HuH-7.5 (cell line): ENCODE results near the gene NOC2L.
A peak's percentile ranks its signal among the peaks of the same experiment; 100 is the strongest.

Experiments
- DNase-seq: peaks from one replicate; pipeline ENCODE4 v3.0.0; 2011; ENCODE audit warnings: low spot score

The NOC2L gene

DNA sequence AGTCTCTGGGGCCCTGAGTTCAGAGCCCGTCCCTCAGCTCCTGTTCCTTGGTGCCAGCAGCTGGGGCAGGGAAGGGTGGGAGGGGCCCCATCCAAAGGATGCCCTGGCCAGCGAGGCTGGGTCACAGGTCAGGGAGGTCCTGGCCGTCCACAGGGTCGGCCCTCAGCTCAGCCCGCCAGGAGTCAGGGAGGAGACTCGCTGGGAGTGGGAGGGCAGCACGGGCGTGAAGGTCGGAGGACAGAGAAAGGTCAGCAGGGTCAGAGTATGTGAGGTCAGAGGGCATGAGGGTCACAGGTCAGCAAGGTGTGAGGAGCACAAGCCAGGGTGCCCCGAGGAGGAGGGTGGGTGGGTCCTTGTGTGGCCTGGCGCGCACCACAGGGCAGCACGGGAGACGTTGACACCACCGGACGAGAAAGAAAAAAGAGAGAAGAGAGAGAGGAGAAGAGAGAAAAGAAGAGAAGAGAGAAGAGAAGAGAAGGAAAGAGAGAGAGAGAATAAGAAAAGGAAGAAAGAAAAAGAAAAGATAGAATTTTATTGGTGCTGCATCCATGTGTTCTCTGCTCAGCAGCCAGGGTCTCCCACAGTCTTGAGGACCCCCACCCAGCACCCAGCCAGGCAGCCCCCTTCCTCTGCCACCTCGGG lies 15.8 kb upstream of the NOC2L start:
- no peak for DNase-seq

DNA sequence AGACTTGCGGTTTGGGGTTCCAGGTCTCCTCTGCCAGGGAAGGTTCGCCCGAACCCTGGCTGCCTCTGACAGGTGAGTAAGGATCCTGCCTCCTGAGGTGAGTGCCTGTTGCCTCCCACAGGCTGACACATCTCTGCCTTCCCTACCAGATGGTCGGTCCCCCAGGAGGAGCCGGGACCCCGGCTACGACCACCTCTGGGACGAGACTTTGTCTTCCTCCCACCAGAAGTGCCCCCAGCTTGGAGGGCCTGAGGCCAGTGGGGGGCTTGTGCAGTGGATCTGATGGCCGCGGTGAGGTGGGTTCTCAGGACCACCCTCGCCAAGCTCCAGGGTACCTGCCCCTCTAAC lies 15.2 kb upstream of the NOC2L start:
- DNase-seq: no peak

DNA sequence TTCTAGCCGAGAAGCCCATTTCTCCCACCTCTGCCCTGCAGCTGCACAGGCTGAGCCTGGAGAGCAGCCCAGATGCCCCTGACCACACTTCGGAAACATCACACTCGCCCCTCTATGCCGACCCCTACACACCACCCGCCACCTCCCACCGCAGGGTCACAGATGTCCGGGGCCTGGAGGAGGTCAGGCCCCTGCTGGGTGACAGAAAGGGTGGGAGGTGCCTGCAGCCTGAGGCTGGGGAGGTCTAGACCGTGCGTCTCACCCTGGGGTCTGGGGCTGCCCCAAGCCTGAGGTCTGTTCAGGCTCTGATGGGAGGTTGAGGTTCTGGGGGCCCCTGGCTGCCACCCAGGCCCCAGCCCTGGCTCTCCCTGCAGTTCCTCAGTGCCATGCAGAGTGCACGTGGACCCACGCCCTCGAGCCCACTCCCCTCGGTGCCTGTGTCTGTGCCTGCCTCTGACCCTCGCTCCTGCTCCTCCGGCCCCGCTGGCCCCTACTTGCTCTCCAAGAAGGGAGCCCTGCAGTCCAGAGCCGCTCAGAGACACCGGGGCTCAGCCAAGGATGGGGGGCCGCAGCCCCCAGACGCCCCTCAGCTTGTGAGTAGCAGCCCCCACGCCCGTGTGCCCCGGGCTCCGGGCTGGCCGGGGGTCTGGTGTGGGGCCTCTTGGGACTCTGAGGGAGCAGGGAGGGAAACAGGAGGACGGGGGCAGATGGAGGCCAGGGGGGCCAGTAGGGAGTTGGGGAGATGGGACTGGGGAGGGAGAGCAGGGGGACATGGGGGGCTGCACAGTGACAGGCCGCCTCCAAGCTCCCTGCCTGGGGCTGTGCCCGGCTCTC lies 14.6 kb upstream of the NOC2L start:
- DNase-seq: no peak

DNA sequence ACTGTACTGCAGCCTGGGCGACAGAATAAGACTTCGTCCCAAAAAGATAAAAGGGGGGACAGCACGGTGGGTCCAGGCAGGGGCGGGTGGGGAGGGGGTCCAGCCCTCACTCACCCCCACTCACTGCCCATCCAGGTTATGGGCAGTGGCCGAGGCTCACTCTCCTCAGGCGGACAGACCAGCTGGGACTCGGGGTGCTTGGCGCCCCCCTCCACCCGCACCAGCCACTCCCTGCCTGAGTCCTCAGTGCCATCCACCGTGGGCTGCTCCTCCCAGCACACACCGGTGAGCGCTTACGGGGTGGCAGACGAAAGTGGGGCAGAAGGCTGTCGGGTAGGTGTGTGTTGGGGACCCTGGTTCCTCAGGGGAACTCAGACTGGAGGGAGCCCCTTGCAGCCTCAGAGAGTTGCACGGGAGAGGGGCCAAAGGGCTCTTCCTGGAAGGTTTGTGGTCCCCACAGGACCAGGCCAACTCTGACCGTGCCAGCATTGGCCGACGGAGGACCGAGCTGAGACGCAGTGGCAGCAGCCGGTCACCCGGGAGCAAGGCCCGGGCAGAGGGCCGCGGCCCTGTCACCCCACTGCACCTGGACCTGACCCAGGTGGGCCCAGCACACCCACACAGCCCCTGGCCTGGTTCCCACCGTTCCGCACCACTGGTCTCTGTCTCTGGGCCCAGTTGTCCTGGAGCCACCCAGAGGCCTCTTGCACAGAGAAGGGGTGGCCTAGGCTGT lies 13.8 kb upstream of the NOC2L start:
- no peak for DNase-seq

DNA sequence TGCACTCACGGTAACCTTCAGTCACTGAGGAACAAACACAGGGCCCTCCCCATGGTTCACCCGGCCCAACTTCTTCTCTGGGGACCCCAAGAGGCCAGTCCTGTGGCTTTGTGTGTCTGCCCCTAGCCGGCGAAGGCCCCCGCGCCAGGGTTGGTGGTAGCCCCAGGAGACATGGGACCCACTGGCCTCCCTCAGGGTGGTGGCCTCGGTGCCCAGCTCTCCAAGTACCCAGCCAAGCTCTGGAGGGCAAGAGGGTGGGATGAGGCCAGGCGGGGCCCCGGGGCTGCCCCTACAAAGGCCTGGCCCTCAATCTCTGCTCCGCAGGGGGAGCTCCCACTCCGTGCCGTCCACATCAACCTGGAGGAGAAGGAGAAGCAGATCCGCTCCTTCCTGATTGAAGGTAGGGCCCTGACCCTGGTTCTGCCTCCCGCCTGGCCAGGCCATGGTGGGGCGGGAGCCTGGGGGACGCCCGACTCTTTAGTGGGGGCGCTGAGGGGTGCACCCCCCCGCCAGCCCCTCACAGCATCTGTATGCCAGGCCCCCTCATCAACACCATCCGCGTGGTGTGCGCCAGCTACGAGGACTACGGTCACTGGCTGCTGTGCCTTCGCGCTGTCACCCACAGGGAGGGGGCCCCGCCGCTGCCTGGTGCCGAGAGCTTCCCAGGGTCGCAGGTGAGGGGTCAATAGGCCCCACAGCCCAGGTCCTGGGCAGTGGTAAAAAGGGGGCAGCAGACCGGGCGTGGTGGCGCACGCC lies 12.9 kb upstream of the NOC2L start:
- no peak for DNase-seq

DNA sequence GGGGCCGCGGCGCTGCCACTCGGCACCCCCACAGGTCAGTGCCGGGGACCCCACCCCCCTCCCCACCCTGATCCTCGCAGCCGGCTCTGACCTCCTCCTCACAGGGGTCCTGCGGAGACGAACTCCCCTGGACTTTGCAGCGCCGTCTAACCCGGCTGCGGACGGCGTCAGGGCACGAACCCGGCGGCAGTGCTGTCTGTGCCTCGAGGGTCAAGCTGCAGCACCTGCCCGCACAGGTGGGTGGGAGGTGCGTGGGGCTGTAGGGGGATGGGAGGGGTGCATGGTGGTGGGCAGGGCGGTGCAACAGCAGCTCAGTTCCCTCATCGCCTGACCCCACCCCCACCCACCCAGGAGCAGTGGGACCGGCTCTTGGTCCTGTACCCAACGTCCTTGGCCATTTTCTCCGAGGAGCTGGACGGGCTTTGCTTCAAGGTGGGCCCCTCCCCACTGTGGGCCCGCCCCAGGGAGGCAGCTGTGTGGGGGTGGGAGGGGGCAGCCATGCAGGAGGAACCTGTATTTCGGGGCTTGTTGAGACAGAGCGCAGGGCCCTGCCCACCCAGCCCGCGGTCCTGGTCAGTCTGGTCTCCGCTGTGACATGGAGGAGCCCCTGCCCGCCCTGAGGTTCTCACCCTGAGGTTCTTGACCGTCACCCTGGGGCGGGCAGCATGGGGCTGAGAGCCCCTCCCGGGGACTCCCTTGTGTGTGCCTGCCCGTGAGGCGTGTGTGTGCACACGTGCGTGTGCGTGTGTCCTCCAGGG lies 12.1 kb upstream of the NOC2L start:
- DNase-seq: no peak

DNA sequence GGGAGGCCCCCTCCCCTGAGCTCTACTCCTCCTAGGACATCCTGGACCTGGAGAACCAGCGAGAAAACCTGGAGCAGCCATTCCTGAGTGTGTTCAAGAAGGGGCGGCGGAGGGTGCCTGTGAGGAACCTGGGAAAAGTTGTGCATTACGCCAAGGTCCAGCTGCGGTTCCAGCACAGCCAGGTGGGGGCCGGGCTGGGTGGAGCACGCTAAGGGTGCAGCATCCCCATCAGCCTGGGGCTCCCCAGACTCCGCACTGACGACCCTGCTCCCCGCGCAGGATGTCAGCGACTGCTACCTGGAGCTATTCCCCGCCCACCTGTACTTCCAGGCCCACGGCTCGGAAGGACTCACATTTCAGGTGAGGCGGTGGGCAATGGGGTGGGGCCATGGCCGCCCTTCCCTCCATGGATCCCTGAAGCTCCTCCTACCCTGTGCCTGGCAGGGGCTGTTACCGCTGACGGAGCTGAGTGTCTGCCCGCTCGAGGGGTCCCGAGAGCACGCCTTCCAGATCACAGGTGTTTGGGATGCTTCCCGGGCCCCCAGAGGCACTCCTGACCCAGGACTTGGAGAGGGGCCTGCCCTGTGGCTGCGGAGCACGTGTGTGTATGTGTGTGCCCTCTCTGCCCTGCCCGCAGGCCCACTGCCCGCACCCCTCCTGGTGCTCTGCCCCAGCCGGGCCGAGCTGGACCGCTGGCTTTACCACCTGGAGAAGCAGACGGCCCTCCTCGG lies 11.4 kb upstream of the NOC2L start:
- DNase-seq: no peak

DNA sequence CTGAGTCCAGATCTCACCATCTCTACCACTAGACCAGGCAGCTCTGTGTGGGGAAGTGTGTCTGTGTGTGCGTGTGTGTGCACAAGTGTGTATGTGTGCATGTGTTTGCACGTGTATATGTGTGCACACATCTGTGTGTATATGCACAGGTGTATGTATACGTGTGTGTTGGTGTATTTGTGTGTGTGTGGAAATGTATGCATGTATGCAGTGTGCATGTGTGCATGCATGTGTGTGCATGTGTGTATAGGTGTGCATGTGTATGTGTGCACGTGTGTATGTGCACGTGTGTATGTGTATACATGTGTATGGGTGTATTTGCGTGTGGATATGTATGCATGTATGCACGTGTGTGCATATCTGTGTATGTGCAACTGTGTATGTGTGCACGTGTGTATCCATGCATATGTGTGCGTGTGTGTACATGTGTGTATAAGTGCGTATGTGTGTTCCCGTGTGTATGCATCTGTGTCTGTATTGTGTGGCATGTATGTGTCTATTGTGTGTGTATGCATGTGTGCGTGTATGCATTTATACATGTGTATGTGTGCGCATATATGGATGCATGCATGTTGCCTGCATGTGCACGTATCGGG lies 10.3 kb upstream of the NOC2L start:
- no peak for DNase-seq

DNA sequence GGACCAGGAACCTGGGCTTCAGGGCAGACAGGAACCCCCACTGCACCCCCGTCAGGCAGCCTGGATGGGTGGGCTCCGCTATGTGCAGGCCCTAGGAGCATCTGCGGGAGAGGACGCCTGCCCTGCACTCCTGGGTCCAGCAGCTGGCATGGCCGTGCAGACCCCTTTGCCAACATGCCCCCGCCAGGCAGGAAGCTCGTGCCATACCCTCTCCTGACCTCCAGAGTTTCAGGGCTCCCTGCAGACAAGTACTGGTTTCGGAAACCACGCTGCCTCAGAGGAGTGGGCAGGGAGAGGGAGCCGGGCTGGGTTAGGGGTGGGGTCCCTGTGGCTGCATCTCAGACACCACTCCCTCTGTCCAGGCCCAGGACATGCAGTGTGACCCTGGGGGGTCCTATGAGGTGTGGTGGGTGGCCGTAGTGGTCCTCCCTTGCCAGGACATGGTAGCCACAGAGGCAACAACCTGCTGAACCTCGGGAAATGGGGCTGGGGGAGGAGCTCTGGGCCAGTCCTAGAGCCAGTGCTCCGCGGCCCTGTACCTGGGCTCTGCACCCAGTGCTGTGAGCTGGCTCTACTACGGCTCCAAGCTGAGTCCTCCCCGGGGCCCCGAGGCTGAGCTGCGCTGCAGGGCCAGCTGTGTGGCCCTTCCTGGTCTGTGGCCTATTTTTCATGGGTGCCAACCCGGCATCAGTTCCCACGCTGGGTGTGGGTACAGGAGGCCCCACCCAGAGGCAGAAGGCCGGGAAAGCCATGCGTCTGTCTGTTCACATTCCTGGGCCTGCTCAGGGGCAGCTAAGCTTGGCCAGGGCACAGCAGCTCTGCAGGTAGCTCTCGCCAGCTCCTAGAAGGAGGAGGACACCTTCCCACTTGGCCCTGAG lies 8.6 kb upstream of the NOC2L start:
- DNase-seq: no peak

DNA sequence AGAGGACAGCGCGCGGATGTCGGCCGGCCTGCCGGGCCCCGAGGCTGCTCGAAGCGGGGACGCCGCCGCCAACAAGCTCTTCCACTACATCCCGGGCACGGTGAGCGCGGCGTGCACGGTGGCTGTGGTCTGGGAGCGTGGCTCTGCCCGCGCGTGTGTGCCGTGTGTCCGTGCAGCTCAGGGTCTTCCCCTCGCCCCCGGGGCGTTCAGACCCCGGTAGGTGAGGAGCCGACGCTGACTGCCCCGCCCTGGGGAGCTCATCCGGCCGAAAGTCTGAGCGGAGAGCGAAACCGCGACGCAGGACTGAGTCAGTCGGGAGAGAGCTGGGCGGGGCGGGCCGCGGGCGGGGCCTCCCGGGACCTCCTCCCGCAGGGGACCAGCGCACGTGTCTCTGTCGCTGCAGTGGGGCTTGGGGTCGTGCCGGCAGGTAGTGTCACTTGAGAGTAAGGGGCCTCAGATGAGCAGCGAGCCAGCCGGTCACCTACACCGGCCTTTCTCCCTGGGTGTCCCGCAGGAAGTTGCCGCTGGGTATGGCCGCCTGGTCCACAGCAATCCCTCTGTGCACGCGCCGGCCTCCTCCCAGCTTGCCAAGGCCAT lies 7.7 kb upstream of the NOC2L start:
- DNase-seq: peak; percentile 87

DNA sequence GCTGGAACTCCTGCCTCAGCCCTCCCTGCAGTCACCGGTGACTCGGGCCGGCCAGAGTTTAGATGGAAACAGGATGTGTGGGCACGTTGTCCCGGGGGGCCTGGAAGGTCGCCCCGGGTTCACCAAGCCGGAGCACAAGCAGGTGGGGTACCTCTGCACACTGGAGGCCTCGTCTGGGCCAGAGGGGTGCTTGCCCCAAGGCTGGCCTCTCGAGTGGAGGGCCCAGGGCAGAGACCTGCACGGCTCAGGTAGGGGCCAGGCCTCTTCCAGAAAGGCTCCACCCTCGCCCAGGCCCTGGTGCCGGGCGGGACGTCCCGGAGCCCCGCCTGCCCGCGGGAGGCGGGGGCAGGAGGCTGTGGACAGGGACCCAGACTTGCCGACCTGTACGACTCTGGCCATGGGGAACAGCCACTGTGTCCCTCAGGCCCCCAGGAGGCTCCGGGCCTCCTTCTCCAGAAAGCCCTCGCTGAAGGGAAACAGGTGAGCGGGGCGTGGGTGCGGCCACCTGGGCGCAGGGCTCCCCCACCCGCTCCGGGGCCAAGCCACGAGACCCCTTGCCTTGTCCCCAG lies 7.2 kb upstream of the NOC2L start, which contains the start of gene PLEKHN1:
Gene PLEKHN1, plus strand, starts transcription at position 348 of the 569 bp plus-strand sequence. Its CDS starts 50 bp downstream, at position 398.
- peak; percentile 83 for DNase-seq

DNA sequence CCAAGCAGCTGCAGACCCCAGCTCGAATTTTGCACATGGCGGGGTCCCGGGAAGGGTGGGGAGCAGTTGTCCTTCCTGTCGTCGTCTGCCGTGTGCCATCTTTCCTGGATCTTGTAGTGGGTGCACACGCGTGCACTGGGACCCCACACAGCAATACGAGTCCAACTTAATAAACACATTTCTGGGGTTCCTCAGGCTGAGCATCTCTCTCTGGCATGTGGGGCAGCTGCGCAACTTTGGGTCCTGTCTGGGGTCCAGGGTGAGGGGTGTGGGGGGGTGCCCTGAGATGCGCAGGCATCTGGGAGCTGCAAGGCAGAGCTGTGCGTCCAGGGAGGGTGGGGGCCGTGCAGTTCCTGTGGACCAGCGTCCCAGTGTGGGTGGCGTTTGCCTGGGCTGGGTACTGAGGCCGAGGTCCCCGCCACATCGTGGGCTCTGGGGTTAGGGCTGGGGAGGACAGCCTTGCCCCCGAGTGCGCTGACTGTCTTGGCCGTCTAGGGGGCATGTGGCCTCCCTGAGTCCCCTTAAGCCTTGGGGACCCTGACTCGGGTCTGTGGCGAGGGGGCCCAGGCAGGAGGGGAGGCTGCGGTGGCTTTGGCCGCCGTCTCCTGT lies 6.6 kb upstream of the NOC2L start:
- DNase-seq: no peak

DNA sequence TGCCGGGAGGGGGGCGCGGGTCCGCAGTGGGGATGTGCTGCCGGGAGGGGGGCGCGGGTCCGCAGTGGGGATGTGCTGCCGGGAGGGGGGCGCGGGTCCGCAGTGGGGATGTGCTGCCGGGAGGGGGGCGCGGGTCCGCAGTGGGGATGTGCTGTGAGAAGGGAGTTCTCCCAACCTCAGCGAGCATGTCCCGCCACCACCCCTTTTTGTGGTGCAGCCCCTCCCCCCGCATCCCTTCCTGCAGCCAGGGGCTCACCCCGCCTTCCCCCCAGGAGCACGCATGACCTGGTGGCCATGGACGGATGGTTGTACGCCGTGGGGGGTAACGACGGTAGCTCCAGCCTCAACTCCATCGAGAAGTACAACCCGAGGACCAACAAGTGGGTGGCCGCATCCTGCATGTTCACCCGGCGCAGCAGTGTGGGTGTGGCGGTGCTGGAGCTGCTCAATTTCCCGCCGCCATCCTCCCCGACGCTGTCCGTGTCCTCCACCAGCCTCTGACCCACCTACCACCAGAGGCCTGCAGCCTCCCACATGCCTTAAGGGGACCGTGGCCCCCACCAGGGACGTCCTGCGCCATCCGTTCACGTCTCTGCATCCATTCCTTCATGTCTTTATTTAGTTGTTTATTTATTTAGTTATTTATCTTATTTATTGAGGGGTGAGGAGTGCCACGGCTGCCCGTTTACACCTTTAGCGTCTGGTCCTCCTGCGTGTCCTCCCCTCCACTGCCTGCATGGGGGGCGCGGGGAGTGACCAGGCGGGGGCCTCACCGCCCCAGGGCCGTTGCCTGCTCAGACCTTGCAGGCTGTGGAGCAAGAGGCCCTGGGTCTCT lies 5.9 kb upstream of the NOC2L start:
- no peak for DNase-seq

DNA sequence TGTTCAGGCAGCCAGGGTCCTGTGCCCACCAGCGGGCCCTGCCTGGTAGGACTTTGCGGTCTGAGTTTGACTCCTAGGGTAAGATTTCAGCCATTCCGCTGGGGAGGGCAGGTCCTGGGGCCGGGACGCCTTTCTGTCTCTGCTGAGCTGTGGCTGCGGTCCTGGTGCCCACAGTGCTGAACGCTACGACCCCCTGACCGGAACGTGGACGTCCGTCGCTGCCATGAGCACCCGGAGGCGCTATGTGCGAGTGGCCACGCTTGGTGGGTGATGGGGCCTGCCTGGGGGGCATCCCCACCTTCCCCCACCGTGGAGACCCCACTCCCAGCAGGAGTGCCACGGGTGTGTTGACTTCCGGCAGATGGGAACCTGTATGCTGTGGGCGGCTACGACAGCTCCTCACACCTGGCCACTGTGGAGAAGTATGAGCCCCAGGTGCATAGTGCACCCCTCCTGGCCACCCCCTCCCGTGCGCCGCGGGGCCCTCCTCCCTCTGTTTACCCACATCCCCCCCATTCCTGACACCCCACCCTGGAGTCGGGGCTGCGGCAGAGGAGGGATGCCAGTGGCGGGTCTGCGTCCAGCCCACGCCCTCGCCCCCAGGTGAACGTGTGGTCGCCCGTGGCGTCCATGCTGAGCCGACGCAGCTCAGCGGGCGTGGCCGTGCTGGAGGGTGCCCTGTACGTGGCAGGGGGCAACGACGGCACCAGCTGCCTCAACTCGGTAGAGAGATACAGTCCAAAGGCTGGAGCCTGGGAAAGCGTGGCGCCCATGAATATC lies 4.9 kb upstream of the NOC2L start:
- DNase-seq: no peak

DNA sequence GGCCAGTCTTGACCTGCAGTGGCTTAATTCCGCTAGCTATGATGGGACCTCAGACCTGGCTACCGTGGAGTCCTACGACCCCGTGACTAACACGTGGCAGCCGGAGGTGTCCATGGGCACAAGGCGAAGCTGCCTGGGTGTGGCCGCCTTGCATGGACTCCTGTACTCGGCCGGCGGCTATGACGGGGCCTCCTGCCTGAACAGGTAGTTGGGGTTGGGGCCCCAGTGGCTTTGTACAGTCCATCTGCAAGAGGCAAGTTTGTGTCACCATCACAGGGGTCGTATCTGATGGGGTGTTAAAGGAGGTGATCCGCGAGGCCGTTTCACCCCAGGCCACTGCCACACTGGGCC lies 4.2 kb upstream of the NOC2L start:
- DNase-seq: no peak
